Mucosa of stomach (tissue), 1 donor: ENCODE data around the gene TRERF1.
"Not testable (repeated sequence)": the region's sequence is repeated elsewhere in the genome, so short reads cannot be mapped to it uniquely, and the experiment has no call there.

Experiments used
- H3K27me3 ChIP-seq: one replicate; pipeline ENCODE4 v1.7.0; 2013; ENCODE audit warnings: mild to moderate bottlenecking, low read length; ENCODE audit not compliant: control insufficient read depth, insufficient read depth
- H3K36me3 ChIP-seq: one replicate; pipeline ENCODE4 v1.7.0; 2013; ENCODE audit warnings: low read length; ENCODE audit not compliant: control insufficient read depth, insufficient read depth
- H3K4me1 ChIP-seq: one replicate; pipeline ENCODE4 v1.7.0; 2013; ENCODE audit warnings: mild to moderate bottlenecking, low read length; ENCODE audit not compliant: control insufficient read depth, insufficient read depth
- H3K4me3 ChIP-seq: one replicate; pipeline ENCODE4 v1.7.0; 2013; ENCODE audit warnings: low read length
- H3K9ac ChIP-seq: one replicate; pipeline ENCODE4 v1.7.0; 2013; ENCODE audit warnings: mild to moderate bottlenecking, low read length, moderate library complexity
- H3K9me3 ChIP-seq: one replicate; pipeline ENCODE4 v1.7.0; 2013; ENCODE audit warnings: mild to moderate bottlenecking, low read length, moderate library complexity; ENCODE audit not compliant: control insufficient read depth
- donor health status: Pancreatic carcinoma.

Gene TRERF1

DNA sequence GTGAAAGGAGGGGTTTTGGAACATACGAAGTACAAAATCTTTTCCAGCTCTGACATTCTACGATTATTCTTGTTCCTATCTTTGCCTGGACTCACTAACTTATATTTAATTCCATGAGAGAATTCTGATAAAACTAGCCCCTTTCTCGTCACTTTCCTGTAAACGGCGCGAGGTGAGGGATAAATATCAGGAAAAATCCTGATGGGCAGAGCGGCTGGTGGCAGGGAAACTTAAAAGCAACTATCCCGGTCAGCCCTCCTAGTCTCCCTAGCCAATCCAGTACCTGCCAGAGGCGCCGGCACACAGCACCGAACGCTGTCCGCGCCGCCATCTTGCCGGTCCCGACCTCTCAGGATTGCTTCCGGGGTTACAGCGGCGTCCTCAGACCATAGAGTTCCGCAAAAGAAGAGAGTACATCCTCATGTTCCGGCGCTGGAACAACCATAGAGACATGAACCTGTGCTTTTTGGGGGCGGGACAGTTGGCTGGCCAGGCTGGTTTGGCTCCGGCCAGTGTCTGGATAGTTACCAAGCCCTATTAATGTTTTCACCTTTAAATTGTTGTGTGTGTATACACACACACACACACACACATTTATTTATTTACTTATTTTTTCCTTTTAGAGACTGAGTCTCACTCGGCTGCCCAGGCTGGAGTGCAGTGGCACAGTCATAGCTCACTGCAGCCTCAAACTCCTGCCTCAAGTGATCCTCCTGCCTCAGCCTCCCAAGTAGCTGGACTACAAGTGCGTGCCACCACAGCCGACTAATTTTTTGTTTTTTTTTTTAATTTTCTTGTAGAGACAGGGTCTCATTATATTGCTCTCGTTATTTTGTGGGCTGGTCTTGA is 234.0 kb downstream of the TRERF1 start, which contains the start of gene MRPS10:
Gene MRPS10 (minus strand): TSS at position 343 of the 849 bp plus-strand sequence. CDS start 12 bp downstream, at position 331.
- Histone ChIP-seq H3K4me3 (peak within 1 kb of the TSS; percentile 86), H3K9me3 (no peaks in the 10 kb centered on the region), H3K36me3 (no peaks in the 10 kb centered on the region), H3K9ac (peak within 1 kb of the TSS; percentile 86), H3K4me1 (peaks cover 9% of the 10 kb centered on the region), H3K27me3 (no peaks in the 10 kb centered on the region)

DNA sequence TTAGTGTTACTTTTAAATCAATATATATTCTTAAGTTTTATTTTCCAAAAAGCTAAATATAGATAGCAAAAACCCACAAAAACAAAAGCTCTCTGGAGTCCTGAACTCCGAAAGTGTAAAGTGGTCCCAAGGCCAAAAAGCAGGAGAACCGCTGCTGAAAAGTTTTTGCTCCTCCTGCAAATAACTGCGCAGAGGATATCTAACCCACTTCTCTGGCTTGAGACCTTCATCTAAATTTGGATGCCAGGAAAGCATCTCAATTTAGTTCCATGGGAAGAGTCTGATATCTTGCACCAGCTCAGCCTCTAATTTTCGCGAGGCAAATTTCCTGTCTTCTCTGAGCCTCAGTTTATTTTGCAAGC is 234.6 kb downstream of the TRERF1 start:
- Histone ChIP-seq H3K4me1 (peaks cover 9% of the 10 kb centered on the region), H3K27me3 (no peaks in the 10 kb centered on the region), H3K36me3 (no peaks in the 10 kb centered on the region), H3K9ac (peak overlapping the region; percentile 86), H3K9me3 (no peaks in the 10 kb centered on the region), H3K4me3 (peak overlapping the region; percentile 86)

DNA sequence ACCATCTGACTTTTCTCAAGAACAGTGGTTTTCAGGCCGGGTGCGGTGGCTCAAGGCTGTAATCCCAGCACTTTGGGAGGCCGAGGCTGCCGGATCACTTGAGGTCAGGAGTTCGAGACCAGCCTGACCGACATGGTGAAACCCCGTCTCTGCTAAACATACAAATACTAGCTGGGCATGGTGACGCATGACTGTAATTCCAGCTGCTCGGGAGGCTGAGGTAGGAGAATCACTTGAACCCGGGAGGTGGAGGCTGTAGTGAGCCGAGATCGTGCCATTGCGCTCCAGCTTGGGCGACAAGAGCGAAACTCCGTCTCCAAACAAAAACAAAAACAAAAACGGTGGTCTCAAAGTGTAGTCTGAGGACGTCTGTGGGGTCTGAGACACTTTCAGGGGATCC is 235.2 kb downstream of the TRERF1 start:
- H3K9ac ChIP-seq = peak overlapping the region; percentile 86
- not testable (repeated sequence) for H3K36me3 ChIP-seq, H3K4me1 ChIP-seq, H3K27me3 ChIP-seq, H3K9me3 ChIP-seq, H3K4me3 ChIP-seq

DNA sequence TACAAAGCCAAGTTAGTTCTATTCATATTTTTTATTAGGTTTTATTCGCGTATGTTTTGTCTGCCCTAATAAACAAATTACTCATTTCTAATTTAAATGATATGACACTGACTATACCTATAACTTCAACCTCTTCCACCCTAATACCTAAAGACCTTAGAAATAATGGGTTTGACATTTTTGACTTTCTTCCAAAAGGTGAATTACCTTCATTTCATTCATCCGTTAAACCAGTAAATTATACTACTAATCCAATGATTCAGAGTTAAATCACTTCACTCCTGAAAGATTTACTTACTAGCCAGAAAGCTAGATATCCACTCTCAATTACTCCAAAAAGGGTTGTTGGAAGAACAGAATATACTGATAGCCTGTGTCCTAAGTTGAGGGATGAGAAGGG is 239.3 kb downstream of the TRERF1 start:
- Histone ChIP-seq H3K4me1 (peaks cover 9% of the 10 kb centered on the region), H3K36me3 (peaks cover 13% of the 10 kb centered on the region), H3K9ac (no peak overlapping the region), H3K27me3 (no peaks in the 10 kb centered on the region), H3K9me3 (no peaks in the 10 kb centered on the region), H3K4me3 (no peak overlapping the region)

DNA sequence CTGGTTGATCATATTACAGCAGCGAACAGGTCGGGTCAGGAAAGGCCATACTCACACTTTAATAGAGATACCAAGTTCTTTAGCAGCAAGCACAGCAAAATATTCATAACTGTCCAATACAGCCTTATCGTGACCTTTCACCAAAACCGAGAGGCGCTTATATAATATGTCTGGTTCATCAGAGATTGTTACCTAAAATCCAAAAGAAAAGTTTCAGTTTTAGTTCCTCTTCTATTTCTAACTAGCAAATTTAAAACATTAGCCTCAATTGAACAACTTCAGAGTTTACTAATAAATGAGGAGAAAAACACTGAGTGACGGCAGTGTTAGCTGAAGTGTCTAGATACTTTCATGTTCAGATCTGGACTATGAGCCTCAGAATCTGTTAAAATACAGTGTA is 240.0 kb downstream of the TRERF1 start:
- Histone ChIP-seq H3K27me3 (no peaks in the 10 kb centered on the region), H3K9ac (no peak overlapping the region), H3K36me3 (peaks cover 13% of the 10 kb centered on the region), H3K4me1 (peaks cover 7% of the 10 kb centered on the region), H3K9me3 (no peaks in the 10 kb centered on the region), H3K4me3 (no peak overlapping the region)

DNA sequence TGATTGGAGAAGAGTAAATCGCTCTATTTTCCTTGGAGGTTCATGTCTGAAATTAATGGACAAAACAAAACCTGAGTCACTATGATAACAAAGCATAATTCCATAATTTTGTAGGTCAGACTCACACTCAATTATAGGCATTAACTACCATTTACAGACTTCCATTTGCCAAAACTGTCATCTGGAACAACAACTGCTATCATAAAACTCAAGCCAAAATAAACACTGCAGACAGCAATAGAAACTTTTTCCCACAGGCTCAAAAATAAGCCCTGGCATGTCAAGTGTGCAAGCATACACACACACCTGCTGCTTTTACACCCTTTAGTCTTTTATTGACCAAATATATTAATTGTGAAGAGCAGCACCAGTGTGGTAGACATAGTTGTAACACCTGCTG is 241.2 kb downstream of the TRERF1 start:
- Histone ChIP-seq H3K4me1 (no peaks in the 10 kb centered on the region), H3K27me3 (no peaks in the 10 kb centered on the region), H3K36me3 (peaks cover 13% of the 10 kb centered on the region), H3K9ac (no peak overlapping the region), H3K4me3 (no peak overlapping the region), H3K9me3 (no peaks in the 10 kb centered on the region)

DNA sequence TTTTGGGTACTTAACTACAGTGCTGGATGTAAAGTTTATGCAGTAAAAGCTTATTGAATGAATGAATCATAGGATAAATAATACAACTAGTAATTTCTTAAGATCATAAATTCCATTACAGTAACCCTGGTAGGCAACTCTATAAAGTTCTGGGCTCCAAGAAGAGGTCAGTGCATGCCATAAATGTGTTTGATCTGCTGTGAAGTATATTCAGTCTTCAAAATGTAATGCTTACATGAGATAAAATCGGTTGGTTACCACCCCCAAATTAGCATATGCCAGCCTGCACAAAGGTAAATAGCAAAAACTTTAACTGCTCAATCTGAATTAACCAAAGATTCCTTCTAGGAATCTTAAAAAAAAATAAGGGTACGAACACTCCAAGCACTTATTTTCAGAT is 244.2 kb downstream of the TRERF1 start:
- not testable (repeated sequence) for H3K4me3 ChIP-seq, H3K27me3 ChIP-seq, H3K9ac ChIP-seq, H3K9me3 ChIP-seq
- peaks cover 13% of the 10 kb centered on the region for H3K36me3 ChIP-seq
- peaks cover 17% of the 10 kb centered on the region for H3K4me1 ChIP-seq

DNA sequence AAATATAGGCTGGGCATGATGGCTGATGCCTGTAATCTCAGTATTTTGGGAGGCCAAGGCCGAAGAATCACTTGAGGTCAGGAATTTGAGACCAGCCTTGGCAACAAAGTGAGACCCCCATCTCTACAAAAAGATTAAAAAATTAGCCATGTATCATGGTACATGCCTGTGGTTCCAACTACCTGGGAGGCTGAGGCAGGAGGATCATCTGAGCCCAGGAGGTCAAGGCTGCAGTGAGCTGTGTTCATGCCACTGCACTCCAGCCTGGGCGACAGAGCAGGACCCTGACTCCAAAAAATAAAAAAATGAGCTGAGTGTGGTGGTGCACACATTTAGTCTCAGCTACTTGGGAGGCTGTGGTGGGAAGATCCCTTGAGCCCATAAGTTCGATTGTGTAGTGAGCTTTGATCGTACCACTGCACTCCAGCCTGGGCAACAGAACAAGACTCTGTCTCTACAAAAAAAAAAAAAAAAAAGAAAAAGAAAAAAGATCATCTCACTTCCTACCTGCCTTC is 246.9 kb downstream of the TRERF1 start:
- no peak overlapping the region for H3K4me3 ChIP-seq
- no peaks in the 10 kb centered on the region for H3K9me3 ChIP-seq
- no peaks in the 10 kb centered on the region for H3K27me3 ChIP-seq
- H3K36me3 ChIP-seq = peaks cover 4% of the 10 kb centered on the region
- no peak overlapping the region for H3K9ac ChIP-seq
- H3K4me1 ChIP-seq = peaks cover 24% of the 10 kb centered on the region

DNA sequence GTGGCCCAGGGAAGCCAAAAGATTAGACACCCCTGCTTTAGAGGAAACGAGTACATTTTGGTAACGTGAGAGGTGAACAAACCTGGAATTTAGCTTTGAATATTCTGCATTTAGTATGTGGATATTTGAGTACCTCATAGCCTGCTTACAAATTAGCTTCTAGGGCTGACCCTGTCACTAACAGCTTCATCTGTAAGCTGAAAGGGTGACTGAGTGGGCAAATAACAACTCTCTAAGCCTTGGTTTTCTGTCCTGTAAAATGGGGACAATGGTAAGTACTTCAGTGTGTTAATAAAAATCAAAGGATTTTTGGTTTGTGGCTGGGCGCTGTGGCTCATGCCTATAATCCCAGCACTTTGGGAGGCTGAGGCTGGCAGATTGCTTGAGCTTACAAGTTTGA is 248.5 kb downstream of the TRERF1 start:
- H3K4me3 ChIP-seq = no peak overlapping the region
- H3K9ac ChIP-seq = no peak overlapping the region
- no peaks in the 10 kb centered on the region for H3K27me3 ChIP-seq
- H3K4me1 ChIP-seq = peaks cover 24% of the 10 kb centered on the region
- H3K9me3 ChIP-seq = no peaks in the 10 kb centered on the region
- H3K36me3 ChIP-seq = no peaks in the 10 kb centered on the region

DNA sequence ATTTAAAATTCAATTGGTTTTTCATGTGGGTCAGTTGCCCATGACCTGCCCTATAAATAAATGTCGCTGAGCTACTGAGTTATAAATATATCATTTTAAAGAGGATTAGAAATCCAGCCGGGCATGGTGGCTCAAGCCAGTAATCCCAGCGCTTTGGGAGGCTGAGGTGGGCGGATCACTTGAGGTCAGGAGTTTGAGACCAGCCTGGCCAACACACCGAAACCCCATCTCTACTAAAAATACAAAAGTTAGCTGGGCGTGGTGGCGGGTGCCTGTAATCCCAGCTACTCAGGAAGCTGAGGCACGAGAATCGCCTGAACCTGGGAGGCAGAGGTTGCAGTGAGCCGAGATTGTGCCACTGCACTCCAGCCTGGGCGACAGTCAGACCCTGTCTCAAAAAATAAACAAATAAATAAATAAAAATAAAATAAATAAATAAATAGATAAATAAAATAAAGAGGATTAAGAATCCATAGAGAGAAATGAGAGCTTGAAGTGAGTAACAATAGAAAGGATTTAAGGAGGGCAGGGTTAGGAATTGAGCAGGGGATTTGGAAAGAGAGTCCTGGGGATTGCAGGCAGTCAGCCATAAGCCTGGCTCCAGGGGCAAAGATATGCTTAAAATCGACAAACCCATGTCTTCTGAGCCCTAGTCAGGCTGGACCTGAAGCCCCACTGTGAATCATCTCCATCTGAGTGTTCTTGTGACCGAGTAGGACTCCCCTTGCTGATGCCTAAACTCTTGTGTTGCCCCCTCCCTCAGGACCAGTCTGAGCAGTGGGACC is 249.4 kb downstream of the TRERF1 start:
- H3K36me3 ChIP-seq, H3K4me3 ChIP-seq: not testable (repeated sequence)

DNA sequence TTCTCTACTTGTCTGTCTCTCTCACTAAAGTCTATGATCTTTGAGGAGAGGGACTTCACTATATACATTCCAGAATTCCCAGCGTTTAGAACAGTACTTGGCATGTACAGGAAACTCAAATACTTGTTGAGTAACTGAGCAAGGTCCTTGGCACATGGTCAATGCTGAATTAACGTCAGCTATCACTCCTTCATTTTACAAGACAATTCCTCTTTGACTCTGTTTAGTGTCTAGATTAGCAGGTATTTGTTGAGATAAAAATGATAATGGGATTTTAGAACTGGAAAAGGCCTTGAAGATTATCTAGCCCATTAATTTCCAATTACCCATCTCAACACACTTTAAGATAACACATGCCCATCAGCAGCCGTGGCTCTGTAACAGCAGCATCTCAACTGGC is 250.3 kb downstream of the TRERF1 start:
- Histone ChIP-seq H3K36me3 (no peaks in the 10 kb centered on the region), H3K4me1 (peaks cover 33% of the 10 kb centered on the region), H3K27me3 (no peaks in the 10 kb centered on the region), H3K9ac (no peak overlapping the region), H3K9me3 (no peaks in the 10 kb centered on the region), H3K4me3 (no peak overlapping the region)

More for the DNA sequence above, 249.4 kb downstream of the TRERF1 start:
- not testable (repeated sequence) for H3K27me3 ChIP-seq, H3K9ac ChIP-seq, H3K9me3 ChIP-seq
- peaks cover 33% of the 10 kb centered on the region for H3K4me1 ChIP-seq

DNA sequence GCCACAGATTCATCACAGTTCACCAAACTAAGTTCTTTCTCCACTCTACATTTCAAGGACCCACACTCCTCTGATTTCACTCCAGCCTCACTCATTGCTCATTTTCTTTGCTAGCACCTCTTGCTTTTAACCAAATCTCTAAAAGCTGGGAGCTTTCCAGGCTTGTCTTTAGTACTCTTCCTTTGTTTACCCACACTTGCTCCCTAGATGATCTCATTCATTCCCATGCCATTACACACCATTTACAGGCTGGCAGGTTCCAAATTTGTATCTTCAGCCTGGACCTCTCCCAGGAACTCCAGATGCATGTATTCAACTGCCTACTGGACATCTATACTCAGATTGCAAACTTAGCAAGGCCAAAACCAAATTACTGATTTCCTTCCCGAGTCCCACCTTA is 251.7 kb downstream of the TRERF1 start:
- no peak overlapping the region for H3K9ac ChIP-seq
- H3K36me3 ChIP-seq = no peaks in the 10 kb centered on the region
- H3K4me3 ChIP-seq = no peak overlapping the region

More for the DNA sequence above, 251.7 kb downstream of the TRERF1 start:
- Histone ChIP-seq H3K4me1 (peaks cover 30% of the 10 kb centered on the region), H3K9me3 (no peaks in the 10 kb centered on the region), H3K27me3 (no peaks in the 10 kb centered on the region)
